Loucy (cell line): ENCODE data around the gene CEACAM8.

ENCODE experiments used
- CTCF ChIP-seq: fragments of 200-600 bp; sonication (generic); conservative IDR thresholded peaks from 2 replicates; pipeline ENCODE4 v1.5.1; 2014; ENCODE audit warnings: mild to moderate bottlenecking, antibody characterized with exemption, low read length
- EZH2phosphoT487 ChIP-seq: fragments of 200-600 bp; IDR thresholded peaks from 2 replicates; pipeline ENCODE4 v1.6.1; 2018; ENCODE audit warnings: antibody characterized with exemption, mild to moderate bottlenecking, moderate library complexity, borderline replicate concordance

- TF ChIP-seq CTCF (no peak), EZH2phosphoT487 (no peak)
Observed at GRCh38 chr19:42546831-42547500, 47.8 kb downstream of the CEACAM8 start.
